HG03565 (cell line): ENCODE data around the gene RNF175.

Experiments used
- ATAC-seq: cut with Tn5 transposase; IDR thresholded peaks from one replicate; pipeline ENCODE4 v1.9.1; 2021; ENCODE audit warnings: mild to moderate bottlenecking, moderate library complexity; ENCODE audit not compliant: unreplicated experiment

Gene RNF175

DNA sequence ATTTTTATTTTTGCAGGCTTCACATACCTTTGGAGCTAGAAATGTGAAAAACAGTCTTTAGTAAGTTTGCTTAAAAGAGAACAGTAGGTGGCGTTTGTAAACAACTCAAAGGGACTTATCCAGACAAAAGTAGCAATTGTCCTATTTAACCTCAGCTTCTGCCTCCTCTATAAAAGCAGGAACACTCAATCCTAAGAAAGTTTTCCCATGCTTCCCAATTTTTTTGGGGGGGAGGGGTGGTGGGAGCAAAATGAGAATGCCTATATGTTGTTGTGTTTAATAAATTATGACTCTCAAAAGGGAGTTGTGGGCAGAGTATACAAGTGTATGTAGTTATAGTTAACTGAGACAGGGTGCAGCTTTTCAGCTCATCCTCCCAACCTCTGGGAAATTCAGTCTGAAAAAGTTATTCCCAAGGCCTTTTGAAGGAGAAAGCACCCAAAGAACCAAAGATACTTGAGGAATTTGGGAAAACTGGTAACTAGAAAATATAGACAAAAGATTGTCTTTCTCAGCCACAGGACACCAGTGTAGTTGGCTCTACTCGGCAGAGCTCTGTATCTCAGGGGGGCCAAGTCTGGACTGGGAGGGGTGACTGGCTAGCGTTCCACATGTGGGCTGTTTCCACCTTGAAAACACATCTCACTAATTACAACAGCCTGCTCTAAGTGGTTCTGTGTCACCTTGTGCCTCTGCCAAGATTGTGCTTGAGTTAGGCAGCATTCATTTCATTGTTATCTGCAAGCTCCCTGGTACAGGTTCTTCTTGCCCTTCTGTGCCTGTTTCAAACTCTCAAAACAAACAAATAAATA is 26.3 kb upstream of the RNF175 start:
- ATAC-seq, result no peak

DNA sequence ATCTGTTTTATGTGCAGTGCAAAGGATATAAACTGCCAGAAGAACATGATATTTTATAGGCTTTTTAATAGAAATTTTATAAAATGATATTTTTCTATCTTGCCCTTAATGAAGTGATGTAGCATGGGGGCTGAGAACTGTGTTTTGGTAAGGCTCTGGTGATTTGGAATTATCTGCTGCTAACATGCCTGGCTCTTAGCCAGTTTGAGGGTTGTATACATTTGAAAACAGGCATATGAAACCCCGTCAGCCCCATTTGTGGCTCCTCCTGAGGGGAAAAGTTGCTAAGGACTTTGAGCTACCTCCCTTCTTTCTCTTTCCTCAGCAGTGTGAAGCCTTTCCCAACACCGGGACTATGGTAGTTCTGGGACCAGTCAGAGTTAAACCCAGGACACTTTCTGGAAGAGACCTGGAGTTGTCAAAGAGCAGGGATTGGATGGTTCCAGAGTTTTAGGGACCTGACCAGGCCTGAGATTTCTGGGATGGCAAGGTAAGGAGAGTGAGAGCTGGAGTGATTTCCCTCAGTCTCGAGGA is 24.4 kb upstream of the RNF175 start:
- ATAC-seq, result no peak

DNA sequence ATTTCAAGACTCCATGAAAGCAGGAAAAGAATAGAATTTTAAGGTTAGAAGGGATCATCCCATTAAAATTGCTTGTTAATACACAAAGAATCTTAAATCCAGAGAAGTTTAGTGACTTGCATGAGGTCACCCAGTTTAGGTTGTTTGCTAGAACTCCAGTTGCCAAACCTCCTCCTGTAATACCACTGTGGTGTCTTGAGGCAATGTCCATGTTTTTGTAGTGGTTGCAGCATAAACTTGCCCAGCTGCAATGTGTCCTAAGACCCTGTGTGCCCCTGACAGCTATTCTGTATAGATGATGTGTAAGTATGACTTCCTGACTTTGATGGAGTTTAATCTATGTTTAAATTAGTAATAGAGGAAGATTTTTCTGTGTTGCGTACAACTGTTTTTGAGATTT is 22.8 kb upstream of the RNF175 start:
- no peak for ATAC-seq

DNA sequence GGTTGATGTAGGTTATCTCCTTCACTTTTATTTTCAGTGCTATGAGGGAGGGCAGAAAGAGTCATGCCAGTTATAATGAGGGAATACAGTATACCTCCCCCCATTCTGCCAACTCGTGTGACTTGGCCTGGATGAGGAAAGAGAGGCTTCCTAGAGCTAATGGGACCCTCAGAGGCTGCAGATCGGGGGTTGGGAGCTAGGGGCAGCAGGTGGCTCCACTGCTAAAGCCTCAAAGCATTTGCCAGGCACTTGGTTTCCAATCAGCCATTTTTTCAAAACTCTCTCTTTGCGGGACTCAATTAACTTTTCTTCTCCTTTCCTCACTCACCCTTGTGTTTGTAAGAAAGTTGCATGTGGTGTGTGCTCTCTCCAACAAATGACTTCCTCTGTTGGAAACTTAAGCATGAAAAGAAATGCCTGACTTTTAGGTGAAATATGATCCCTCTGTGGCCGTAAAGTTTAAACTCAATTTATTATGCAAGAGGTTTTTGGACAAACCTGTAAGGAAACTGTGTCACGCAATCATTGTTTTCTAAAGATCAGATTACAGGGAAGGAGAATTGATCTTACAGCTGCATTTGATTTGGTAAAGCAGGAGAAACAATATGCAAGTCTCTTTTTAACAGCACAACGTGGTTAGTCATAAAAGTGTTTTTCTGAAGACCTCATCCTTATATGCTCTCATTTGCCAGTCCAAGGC is 22.0 kb upstream of the RNF175 start:
- ATAC-seq, result no peak

DNA sequence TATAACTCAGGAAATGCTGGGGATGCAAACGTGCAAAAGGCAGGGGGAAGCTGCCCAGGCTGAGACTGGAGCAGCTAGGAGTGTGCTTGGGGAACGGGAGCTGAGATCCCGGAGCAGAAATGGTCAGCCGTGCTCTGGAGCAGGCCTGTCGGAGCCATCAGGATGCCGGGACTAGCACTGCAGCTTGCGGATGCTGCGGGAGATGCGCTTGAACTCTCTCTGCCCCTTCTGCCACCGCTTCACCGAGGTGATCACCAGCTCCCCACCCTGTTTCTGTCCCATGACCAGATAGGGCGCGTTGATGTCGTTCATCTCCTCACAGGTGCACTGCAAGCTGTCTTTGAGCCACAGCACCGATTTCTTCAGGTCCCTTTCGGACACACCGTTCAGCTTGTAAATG is 21.5 kb upstream of the RNF175 start:
- ATAC-seq, result no peak

DNA sequence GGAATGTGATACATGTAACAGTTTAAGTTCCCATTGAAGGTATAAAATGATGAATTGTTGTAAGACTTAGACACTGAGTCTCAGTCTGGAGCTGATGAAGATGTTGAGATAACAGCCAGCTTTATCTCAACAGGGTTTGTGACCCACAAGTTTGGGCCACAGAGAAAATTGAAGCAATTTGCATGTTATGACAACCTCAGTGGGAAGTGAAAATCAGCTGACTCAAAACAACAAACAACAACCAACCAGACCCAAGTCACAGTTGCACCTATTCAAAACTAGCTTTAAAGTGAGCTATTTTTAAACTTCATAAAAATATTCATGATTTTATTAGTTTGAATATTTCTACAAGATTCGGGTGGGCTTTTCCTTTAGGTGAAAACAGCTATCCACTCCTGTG is 21.1 kb upstream of the RNF175 start:
- ATAC-seq, result peak; percentile 67

DNA sequence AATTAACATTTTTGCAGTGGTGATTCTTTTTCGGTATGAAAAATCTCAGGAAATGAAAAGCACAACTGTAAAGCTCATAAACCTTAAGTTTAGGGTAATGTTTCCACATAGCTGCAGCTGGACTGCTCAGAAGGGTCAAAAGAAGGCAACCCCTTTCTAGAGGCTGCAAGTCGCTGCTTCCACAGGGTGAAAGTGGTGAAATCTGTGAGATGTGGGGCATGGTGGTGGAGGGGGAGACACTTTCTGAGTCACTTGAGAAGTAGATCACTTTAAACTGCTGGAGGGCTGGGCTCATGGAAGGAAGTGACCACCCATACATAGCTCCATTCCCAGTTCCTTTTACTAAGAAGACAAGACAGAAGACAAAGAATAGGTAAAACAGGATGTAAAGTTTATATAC is 20.4 kb upstream of the RNF175 start:
- ATAC-seq, result no peak

DNA sequence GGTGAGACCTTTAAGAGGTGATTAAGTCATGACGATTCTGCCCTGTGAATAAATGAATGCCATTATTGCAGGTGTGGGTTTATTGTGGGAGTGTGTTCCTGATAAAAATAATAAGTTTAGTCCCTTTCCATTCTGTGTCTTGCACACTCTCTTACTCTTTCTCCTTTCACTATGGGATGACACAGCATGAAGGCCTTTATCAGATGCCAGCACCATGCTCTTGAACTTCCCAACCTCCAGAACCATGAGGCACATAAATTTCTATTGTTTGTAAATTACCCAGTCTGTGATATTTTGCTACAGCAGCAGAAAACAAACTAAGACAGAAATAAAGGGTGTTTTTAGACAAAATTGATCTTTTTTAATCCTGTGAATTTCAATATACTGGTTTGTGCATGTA is 18.6 kb upstream of the RNF175 start:
- ATAC-seq, result no peak

DNA sequence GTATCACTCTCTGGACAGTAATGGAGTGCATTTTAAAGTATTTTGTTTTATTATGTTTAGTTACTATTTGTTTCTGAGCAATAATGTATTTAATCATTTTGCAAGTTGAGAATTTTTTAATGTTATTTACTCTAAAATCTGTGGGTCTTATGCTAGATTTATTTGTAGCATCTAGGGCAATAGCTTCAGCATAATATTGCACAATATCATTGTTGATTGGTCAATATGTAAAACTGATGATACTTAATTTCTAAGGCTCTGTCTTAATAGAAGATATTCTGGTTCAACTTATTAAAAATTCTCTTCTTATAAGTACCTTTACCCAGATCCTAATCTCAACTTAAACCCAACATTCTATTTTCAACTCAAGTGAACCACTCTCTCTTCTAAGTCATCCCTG is 17.6 kb upstream of the RNF175 start:
- ATAC-seq, result no peak

DNA sequence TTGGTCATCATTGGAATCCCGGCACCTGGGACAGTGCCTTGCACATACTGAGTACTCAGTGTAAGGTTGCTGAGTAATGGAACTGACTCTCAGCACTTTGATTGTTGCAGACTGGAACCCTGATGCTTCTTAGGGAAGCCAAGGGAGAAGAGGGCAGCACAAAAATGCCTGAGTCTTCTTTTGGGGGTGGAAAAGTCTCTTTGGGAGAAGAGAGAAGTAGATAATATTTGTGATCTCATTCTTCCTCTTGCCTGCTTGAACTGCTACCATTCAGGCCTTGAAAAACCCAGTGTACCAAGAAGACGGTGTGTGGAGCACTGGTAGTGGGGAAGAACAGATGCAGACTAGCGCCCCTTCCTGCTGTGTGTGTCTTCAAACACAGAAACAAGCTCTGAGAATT is 16.8 kb upstream of the RNF175 start:
- ATAC-seq, result no peak

DNA sequence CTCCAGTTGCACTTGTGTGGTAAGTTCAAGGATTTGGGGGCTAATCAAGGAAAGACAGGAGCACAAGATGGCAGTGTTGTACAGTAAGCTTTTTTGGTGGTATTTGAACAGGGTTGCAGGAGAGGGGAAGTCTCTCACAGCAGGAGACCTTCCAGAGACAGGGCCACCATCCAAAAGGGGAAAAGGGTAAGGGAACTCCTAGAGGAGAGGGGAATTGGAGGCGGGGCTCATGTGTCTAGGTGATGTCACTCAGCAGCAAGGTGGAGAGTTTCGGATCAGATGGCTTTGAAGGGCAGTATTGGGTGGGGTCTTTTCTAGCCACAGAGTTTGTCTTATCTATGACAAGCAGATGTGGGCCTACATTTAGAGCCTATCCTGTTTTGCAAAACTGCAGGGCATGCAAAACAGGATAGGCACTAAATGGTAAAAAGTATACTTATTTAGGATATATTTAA is 13.4 kb upstream of the RNF175 start:
- ATAC-seq, result no peak

DNA sequence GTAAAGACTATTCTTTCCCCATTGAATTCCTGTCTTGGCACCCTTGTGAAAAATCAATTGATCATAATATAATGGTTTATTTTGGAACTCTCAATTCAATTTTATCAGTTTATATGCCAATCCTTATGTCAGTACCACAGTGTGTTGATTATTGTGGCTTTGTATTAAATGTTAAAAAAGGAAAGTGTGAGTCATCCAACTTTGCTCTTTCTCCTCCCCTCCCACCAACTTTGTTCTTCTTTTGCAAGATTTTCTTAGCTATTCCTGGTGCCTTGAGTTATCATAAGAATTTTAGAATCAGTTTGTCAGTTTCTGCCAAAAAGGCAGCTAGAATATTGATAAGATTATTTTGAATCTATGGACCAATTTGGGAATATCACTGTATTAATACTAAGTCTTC is 11.2 kb upstream of the RNF175 start:
- ATAC-seq, result no peak

DNA sequence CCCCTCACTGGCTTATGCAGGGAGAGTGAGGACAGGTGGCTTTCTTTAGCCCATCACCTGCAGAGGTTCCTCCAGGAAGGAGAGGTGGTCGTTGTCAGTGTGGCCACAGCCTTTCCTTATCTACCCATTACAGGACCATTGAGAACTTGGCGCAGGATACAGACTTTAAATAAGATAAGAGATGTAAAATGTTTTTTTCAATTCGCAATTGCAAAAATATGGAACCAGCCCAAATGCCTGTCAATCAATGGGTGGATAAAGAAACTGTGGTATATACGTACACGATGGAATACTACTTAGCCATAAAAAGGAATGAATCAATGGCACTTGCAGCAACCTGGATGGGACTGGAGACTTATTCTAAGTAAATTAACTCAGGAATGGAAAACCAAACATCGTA is 6.9 kb upstream of the RNF175 start:
- ATAC-seq, result no peak

DNA sequence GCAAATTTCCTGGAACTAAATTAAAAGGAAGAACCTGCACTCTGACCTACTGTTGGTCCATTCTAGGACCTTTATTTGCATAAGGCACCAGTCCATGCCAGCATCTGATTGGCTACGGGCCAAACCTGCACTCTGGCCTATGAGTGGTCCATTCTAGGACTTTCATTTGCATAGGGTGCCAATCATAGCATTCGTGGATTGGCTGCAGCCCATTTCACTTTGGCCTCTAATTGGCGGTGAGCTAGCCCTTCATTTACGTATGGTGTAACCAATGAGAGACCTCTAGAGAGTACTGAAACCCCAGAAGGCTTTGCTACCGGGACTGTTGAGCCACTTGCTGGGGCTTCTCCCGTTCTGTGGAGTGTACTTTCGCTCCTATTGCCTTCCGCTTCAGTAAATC is 6.1 kb upstream of the RNF175 start:
- ATAC-seq, result no peak

DNA sequence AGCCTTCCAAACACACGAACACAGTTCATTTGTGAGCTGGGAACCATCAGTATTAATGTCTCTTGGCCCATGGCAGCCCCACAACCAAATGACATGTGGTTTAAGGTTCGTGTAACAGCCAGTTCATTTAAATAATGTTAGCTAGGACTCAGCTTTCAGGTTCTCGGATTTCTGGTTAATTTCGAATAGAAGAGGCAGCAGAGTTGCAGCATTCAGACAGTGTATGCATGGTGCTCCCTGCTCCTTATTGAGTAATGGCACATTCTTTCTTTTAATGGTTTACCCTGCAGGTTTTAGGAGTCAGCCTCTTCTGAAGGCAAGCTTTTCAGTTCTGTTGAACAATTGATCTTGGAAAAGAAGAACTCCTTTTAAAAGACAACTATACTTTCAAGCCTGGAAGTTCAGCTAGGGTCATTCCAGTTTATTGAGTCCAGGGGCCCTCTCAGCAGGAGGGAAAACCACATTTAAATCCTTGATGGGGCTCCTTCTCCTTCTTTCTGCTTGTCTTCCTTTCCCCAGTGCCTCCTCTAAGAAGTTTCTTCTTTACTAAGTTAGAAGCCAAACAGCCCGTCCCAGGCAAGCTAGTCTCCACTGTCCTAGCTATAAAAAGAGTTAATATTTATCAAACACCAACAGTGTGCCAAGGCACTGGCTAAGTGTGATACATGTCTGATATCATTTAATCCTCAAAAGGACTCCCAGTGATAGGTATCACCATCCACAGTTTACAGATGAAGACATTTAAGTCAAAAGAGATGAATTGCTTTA is 5.0 kb upstream of the RNF175 start:
- ATAC-seq, result no peak

DNA sequence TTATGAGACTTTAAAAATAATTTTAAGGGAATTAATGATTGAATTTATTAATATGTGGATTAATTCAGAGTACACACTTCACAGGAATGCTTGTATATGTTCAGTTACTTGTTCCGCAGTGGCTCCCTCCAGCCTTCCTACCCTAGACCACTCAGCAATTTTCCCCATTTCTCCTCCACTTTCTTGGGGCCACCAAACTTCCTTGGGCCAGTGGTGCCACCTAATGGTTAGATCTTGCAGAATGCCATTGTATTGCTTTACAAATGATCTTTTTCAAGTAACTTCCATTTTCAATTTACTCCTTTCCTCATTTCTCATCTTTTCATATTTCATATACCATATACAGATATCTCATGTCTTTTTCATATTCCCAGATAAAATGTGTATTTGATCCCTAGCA is 3.6 kb upstream of the RNF175 start:
- no peak for ATAC-seq

DNA sequence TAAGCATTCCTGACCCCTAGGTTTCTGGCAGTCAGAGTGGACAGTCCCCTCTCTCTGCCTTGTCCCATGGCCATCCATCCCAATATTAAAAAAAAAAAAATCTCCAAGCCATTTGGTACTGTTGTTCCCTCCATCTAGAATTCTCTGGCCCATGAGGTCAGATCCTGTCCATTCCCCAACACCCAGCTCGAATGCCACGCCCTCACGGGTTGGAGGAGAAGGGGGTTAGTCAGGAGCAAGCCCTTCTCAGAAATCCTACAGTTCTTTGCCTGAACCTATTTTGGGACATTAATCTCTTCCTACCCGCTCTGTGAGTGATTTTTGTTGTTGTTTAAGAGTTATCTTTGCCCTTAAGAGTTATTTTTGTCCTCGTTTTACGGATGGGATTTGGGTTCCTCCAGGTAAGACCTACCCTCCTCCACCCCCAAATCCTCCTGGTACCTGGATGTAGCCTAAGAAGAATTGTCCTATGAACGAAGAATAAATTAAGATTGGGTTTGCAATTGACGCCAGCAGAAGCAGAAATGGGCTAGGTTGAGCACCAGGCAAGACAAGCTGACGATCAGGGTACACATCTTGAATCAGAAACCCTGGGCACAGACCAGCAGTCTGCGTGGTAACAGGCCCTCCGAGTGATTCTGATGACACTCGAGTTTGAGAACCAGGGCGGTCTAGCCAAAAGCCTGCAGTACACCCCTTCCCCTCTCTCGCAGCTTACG is 977 bp downstream of the RNF175 start:
- no peak for ATAC-seq

DNA sequence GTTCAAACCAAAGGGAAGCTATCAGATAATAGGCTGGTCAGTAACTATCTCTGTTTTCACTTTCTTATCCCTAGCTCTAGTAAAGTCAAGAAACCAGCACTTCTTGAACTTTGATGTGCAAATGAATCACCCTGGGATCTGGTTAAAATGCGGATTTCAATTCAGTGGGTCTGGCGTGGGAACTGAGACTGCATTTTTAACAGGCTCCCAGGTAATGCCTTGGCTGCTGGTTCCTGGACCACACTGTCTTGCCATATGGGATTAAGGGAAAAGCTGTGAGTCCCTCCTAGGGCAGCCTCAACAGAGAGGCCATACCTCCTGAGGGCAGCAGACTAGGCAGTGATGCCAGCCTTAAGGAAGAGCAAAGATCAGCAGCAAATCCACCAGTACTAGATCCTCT is 1.7 kb downstream of the RNF175 start:
- no peak for ATAC-seq

DNA sequence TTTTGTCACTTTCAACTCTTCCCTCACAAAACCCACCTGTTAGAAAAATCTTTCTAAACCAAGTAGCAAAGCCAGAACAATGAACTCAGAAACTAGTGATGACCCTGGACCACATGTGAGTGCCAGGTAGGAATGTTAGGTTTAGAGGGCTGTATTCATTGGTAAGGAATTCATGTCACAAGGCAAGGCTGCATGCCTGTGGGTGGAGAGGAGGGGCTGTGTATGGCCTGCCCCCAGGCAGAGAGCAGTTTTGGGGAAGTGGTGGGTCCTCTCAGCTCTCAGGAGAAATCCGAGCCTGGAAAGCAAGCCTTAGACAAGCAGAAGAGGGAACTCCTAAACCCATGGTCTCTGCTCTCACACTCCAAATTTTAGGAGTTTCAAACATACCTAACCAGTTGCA is 2.4 kb downstream of the RNF175 start:
- no peak for ATAC-seq

DNA sequence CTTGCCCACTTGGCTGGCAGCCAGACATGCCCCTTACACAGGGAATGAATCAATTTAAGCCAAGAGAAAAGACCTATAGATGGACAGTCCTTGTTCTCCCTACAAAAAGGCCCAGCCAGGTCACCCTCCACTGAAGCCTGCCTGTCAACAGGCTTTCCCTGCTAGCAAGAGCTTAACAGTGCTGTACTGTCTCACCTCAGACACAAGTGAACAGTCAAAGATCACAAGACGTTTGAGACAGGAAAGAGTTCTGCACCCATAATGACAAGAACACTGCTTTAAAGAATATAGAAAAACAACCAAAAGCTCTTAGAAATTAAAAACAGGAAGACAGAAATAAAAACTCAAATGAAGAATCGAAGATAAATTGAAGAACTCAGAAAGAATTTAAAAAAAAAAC is 4.6 kb downstream of the RNF175 start:
- ATAC-seq, result no peak
